ENCODE results near the gene ANKRD17. TPM values are rescaled to one million over a fixed set of nuclear protein-coding genes. Genes with fewer than 3 reads are reported as not detected.

The ANKRD17 gene
- total RNA-seq, 1 experiment from 2014 or later, result 62.1 TPM

- ChIA-PET POLR2A (no interaction called here), CTCF (no interaction called here), RAD21 (ENCODE audit: low non-redundant PET in 1 of 2, low total read pairs in 2 of 2, uncharacterized antibody in 2 of 2, unreplicated experiment in 2 of 2) (no interaction called here)
- Histone ChIP-seq H3K9ac (ENCODE audit: low read length) (peak overlapping the region; percentile 9; the same call in 1 of the 2 replicates), H2AFZ (ENCODE audit: low read depth, low read length, poor library complexity, severe bottlenecking) (no peak overlapping the region), H3K4me2 (ENCODE audit: low read length) (peak overlapping the region; percentile 5), H3K36me3 (ENCODE audit: control insufficient read depth in 1 of 2, insufficient read depth in 2 of 2, low read length in 2 of 2) (peaks cover 23 to 26% of the 10 kb centered on the region in 2 experiments; a peak in 3 of 4 replicates), H3K4me1 (ENCODE audit: control insufficient read depth in 1 of 2, insufficient read depth in 2 of 2, low read length in 2 of 2) (peaks cover 0 to 14% of the 10 kb centered on the region in 2 experiments; a peak in 2 of 4 replicates), H3K27ac (ENCODE audit: low read depth, low read length) (peak overlapping the region; percentile 21; the same call in 1 of the 2 replicates), H3K9me2 (ENCODE audit: insufficient read depth) (no peaks in the 10 kb centered on the region), H3K4me3 (replicated peaks in 1 of 2; ENCODE audit: low read depth in 1 of 2, low read length in 2 of 2) (no peak overlapping the region), H4K20me1 (ENCODE audit: insufficient read depth) (no peaks in the 10 kb centered on the region), H3K79me2 (ENCODE audit: insufficient read depth, low read length) (0 out of 2 replicates have a peak, but pooled peaks cover 6% of the 10 kb centered on the region), H3K27me3 (ENCODE audit: insufficient read depth, low read length) (no peaks in the 10 kb centered on the region), H3K9me3 (ENCODE audit: control insufficient read depth in 1 of 2, insufficient read depth in 1 of 2, low read depth in 1 of 2, low read length in 2 of 2) (no peaks in the 10 kb centered on the region)
- ATAC-seq (peak; percentile 69), DNase-seq (ENCODE audit: low read depth, low spot score) (no peak)
- TF ChIP-seq SIN3A (IDR thresholded peaks at IDR 0.05; ENCODE audit: low read depth), result no peak
- TF ChIP-seq ZNF274 (IDR thresholded peaks at IDR 0.05; ENCODE audit: low read depth, low read length), result no peak
- no peak for TF ChIP-seq ZFX (IDR thresholded peaks at IDR 0.05)
- no peak for TF ChIP-seq RAD21 (IDR thresholded peaks at IDR 0.05; ENCODE audit: low read depth)
- no peak for TF ChIP-seq JUND (IDR thresholded peaks at IDR 0.05)
- no peak for TF ChIP-seq ELF1 (IDR thresholded peaks at IDR 0.05; ENCODE audit: borderline replicate concordance, low read depth)
- TF ChIP-seq SP1 (IDR thresholded peaks at IDR 0.05; ENCODE audit: low read depth), result no peak
- no peak for TF ChIP-seq SRF (IDR thresholded peaks at IDR 0.05; ENCODE audit: low read depth)
- no peak for TF ChIP-seq POLR2A (IDR thresholded peaks at IDR 0.05; ENCODE audit: borderline replicate concordance, extremely low read depth, insufficient read depth, insufficient read length)
- no peak for TF ChIP-seq FOSL1 (IDR thresholded peaks at IDR 0.05; ENCODE audit: low read depth)
- no peak for TF ChIP-seq EGR1 (IDR thresholded peaks at IDR 0.05; ENCODE audit: low read depth)
- TF ChIP-seq MAX (IDR thresholded peaks at IDR 0.05), result no peak
- TF ChIP-seq POLR2AphosphoS5 (IDR thresholded peaks at IDR 0.05; ENCODE audit: low read depth, low read length), result no peak
- no peak for TF ChIP-seq CBX3 (IDR thresholded peaks at IDR 0.05; ENCODE audit: low read depth)
- TF ChIP-seq CTCF (IDR thresholded peaks at IDR 0.05 in 2 of 3, conservative IDR thresholded peaks at IDR 0.05 in 1 of 3; ENCODE audit: borderline replicate concordance in 1 of 3, insufficient read depth in 1 of 3, low read depth in 2 of 3, low read length in 2 of 3), result no peak
- TF ChIP-seq TCF7L2 (IDR thresholded peaks at IDR 0.05; ENCODE audit: borderline replicate concordance, extremely low read depth, insufficient read depth, insufficient read length), result no peak
- TF ChIP-seq YY1 (IDR thresholded peaks at IDR 0.05; ENCODE audit: extremely low read depth, insufficient replicate concordance, low read depth, low read length), result no peak
- intact Hi-C loops (cut with micrococcal nuclease), result no loop called here
- BruUV-seq (replicated peaks), result no TSS peak
Observed at GRCh38 chr4:73103799-73104503, 154.6 kb downstream of the ANKRD17 start.
